Measurements from ENCODE around the gene NCOA4.
"Not testable (repeated sequence)": the region's sequence is repeated elsewhere in the genome, so short reads cannot be mapped to it uniquely, and the experiment has no call there.

Gene NCOA4

GRCh38 chr10:46019177-46019528, 11.3 kb downstream of the NCOA4 start:
- no peak for FAIRE-seq

GRCh38 chr10:46018453-46019176, 11.8 kb downstream of the NCOA4 start:
- no peak for FAIRE-seq

- no peak for FAIRE-seq
Observed at GRCh38 chr10:46017733-46018132, 12.7 kb downstream of the NCOA4 start.

GRCh38 chr10:46016811-46017210, 13.6 kb downstream of the NCOA4 start:
- FAIRE-seq, result no peak

- FAIRE-seq, result no peak
Observed at GRCh38 chr10:46016190-46016589, 14.2 kb downstream of the NCOA4 start.

- FAIRE-seq, result no peak
Observed at GRCh38 chr10:46014683-46015405, 15.6 kb downstream of the NCOA4 start.

GRCh38 chr10:46014206-46014605, 16.2 kb downstream of the NCOA4 start:
- FAIRE-seq, result no peak

- FAIRE-seq, result no peak
Observed at GRCh38 chr10:46012746-46013145, 17.7 kb downstream of the NCOA4 start.

GRCh38 chr10:46006219-46006618, 24.2 kb downstream of the NCOA4 start:
- no peak for FAIRE-seq

- no peak for FAIRE-seq
Observed at GRCh38 chr10:46005383-46005782, 25.0 kb downstream of the NCOA4 start.

GRCh38 chr10:46004963-46005362, 25.5 kb downstream of the NCOA4 start:
- FAIRE-seq, result no peak

GRCh38 chr10:46002916-46003693, 27.3 kb downstream of the NCOA4 start:
- no peak for FAIRE-seq

GRCh38 chr10:46002189-46002687, 28.2 kb downstream of the NCOA4 start:
- not testable (repeated sequence) for FAIRE-seq

GRCh38 chr10:46001187-46001756, 29.2 kb downstream of the NCOA4 start:
- no peak for FAIRE-seq

GRCh38 chr10:46000538-46000937, 29.9 kb downstream of the NCOA4 start:
- FAIRE-seq, result no peak

- FAIRE-seq, result not testable (repeated sequence)
Observed at GRCh38 chr10:45999955-46000354, 30.5 kb downstream of the NCOA4 start.

GRCh38 chr10:45997994-45998763, 32.2 kb downstream of the NCOA4 start:
- no peak for FAIRE-seq

GRCh38 chr10:45997557-45997956, 32.9 kb downstream of the NCOA4 start:
- no peak for FAIRE-seq

- FAIRE-seq, result not testable (repeated sequence)
Observed at GRCh38 chr10:45985590-45985989, 44.8 kb downstream of the NCOA4 start.

- not testable (repeated sequence) for FAIRE-seq
Observed at GRCh38 chr10:45984473-45984872, 46.0 kb downstream of the NCOA4 start.

- FAIRE-seq, result not testable (repeated sequence)
Observed at GRCh38 chr10:45983538-45984186, 46.8 kb downstream of the NCOA4 start.

- not testable (repeated sequence) for FAIRE-seq
Observed at GRCh38 chr10:45981367-45981766, 49.1 kb downstream of the NCOA4 start.

Measured in A204.1 (cell line).